HG03196 (cell line): ENCODE measurements around the gene DGAT2.
A peak's percentile ranks its signal among the peaks of the same experiment; 100 is the strongest.

Experiments
- ATAC-seq: cut with Tn5 transposase; IDR thresholded peaks from one replicate; pipeline ENCODE4 v1.9.1; 2021; ENCODE audit not compliant: unreplicated experiment

DGAT2 gene

DNA sequence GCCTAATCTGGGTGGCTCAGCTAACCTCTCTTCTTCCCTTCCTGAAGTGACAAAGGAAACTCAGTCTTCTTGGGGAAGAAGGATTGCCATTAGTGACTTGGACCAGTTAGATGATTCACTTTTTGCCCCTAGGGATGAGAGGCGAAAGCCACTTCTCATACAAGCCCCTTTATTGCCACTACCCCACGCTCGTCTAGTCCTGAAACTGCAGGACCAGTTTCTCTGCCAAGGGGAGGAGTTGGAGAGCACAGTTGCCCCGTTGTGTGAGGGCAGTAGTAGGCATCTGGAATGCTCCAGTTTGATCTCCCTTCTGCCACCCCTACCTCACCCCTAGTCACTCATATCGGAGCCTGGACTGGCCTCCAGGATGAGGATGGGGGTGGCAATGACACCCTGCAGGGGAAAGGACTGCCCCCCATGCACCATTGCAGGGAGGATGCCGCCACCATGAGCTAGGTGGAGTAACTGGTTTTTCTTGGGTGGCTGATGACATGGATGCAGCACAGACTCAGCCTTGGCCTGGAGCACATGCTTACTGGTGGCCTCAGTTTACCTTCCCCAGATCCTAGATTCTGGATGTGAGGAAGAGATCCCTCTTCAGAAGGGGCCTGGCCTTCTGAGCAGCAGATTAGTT lies 32.3 kb downstream of the DGAT2 start:
- ATAC-seq = no peak

GRCh38 chr11:75801362-75802020 lies 32.9 kb downstream of the DGAT2 start:
- ATAC-seq = no peak

DNA sequence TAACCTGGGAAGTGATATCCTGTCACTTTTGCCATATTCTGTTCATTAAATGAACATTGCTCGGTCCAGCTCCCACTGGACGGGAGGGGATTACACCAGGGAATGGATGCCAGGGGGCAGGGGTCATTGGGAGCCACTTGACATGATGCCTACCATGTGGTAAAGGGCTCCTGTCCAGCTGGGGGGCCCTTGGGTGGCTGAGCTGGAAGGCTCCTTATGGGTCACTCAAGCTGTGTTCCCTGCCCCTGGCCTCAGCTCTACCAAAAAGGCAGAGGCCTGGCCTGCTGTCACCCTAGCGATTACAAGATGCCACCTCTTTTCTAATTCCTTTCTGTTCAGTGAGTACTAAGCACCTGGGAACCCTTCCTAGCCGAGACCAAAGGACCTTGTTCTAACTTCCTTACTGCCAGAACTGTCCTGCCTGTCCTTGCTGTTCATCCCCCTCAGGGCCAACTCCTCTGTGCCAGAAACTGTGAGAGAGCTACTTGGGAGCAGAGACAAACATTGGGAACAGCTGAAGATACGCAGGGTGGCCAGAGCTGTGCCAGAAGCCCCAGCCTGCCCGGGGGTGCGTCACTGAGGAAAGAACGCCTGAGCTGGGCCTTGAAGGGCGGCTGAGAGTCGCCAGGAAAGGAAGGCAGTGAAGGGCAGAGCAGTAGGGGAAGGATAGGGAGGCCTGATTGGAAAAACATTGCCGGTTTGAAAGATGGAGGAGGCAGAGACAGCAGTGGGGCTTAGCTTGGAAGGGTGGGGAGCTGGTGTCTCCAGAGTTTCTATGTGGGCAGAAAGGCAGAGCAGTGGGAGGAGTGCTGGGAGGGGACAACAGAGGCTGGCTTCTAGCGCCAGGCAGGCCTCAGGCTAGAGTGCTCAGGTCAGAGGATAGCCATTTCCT lies 33.7 kb downstream of the DGAT2 start:
- no peak for ATAC-seq

GRCh38 chr11:75802913-75803820 lies 34.6 kb downstream of the DGAT2 start:
- no peak for ATAC-seq

DNA sequence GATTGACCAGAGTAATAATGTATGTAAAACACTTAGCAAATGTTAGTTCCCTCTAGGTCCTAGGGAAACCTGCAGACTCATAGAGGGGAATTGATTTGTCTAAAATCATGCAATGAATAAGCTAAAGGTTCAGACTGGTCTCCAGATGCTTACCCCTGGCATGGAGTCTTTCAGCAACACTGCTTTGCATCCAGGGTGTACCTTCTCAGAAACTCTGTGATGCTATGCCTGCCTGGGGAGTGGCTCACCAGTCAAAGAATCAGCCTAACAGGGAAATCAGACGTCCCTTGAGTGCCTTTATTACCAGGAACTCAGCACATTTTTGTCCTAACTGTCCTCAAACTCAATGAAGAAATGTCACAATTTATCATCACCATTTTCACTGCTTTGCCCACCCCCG lies 40.5 kb downstream of the DGAT2 start:
- ATAC-seq = no peak

DNA sequence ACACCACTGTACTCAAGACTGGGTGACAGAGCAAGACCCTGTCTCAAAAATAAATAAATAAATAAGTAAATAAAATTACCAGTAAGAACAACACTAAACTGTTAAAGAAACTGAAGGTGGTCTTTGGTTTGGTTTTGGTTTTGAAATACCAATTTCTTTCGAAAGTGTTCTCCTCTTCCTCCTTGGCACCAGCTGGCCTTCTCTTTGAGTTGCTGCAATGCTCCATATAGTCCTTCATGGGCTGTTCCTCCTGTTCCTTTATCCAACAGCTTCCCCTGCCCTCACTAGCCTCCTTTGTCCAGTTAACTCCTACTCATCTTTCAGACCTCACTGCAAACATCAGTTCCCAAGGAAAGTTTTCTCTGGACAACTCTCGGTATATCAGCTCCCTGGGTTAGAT lies 41.4 kb downstream of the DGAT2 start:
- no peak for ATAC-seq

DNA sequence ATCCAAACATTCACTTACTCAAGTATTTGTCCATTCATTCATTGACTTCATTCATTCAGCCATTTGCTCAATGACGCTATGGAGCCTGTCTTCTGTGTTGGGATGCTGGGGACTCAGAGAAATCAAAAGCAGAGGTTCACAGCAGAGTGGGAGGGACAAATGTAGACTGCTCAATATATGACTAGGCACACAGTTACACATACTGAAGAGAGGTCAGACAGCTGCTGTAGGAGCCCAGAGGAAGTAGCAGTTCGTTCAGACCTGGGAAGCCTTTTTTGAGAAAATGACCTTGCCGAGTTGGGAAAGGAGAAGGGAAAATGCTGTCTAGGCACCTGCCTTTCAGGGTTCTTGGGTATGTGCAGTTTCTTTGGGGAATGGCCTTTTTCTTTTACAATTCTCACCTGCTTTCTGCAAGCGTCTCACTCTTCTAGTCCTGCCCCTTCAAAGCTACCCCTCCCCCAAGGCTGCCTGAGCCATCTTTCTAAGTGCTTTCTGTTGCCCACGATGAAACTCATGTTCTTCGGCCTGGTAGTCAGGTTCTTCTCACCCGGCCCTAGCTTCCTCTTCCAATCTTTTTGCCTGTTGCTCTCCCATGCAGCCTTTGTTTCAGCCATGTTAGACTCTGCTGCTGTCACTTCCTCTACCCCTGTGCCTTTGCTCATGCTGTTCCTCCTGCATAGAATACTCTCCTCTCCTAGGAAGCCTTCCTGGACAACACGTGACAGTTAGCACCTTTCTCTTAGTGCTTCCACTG lies 42.2 kb downstream of the DGAT2 start:
- no peak for ATAC-seq

- ATAC-seq = no peak
Observed at GRCh38 chr11:75811485-75811884, 42.9 kb downstream of the DGAT2 start.

DNA sequence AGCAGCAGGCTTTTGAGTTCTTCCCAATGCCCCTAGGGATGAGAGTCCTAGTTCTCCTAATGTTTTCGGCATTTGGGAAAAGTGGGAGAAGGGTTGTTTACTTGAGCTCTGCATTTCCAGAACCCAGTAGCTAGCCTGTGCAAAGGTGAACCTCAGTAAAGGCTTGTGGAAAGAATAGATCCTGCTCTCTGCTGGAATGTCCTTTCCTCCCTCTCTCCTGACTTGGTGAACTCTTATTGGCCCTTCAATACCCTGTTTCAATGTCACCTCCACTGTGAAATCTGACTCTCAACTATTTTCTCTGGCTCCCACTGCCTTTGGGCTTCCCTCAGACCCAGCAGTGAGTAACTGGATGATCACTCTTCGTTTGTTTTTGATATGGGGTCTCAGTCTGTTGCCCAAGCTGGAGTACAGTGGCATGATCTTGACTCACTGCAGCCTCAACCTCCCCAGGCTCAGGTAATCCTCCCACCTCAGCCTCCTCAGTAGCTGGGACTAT lies 44.0 kb downstream of the DGAT2 start:
- ATAC-seq = no peak

DNA sequence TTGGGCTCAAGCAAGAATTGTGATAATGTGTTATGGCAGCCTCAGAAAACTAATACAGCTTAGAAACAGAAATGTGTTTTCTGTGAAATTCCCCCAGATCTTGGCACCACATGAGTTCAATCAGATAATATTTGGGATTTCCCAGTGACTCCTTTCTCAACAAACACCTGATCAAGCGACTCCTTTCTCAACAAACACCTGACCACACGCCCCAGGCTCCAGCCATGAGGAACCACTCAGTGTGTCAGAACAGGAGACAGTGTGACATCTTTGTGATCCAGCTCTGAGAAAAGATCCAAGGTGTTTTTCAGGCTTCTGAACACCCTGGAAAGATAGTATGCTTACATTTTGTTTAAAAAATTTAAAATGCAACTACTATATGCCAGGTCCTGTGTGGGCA lies 44.5 kb downstream of the DGAT2 start:
- no peak for ATAC-seq

GRCh38 chr11:75813622-75814039 lies 45.1 kb downstream of the DGAT2 start:
- no peak for ATAC-seq

GRCh38 chr11:75814363-75814676 lies 45.7 kb downstream of the DGAT2 start:
- peak; percentile 20 for ATAC-seq

GRCh38 chr11:75814677-75815344 lies 46.2 kb downstream of the DGAT2 start, which contains the start of gene UVRAG:
Gene UVRAG, plus strand, starts transcription at chr11:75815210. Its CDS starts 198 bp downstream, at chr11:75815408.
- peak; percentile 75 for ATAC-seq

DNA sequence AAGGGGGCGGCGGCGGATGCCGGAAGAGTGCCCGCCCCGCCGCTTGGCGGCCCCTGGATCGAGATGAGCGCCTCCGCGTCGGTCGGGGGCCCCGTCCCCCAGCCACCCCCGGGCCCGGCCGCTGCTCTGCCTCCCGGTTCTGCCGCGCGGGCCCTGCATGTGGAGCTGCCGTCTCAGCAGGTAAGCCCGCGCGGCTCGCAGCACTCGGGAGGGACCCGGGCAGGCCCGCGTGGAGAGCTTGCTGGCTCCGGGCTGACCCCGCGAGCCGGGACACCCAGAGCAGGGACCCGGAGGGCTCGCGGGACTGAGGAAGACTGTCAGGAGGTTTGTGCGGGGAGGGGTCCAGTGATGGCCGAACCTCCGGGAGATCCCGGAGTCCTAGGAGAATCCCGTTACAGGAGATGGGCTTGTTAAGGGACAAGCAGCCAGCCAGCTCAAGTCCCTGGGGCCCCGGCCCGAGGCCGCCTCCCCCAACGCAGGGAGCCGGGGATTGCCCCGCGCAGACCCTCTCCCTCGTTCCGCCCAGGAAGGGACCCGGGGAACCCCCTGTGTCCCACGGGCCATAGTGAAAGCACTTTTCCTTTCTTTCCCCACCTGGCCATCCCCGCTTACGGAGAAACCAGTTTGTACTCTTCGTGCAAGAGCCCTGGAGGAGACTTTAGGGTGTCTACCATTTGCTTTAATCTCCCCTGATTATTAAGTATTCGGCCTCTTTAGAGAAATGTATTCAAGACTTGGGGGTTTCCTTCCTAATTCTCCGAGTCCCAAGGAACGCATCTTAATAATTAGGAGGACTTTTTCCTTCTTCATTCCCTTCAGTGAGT lies 47.0 kb downstream of the DGAT2 start:
- peak; percentile 28 for ATAC-seq

- no peak for ATAC-seq
Observed at GRCh38 chr11:75816561-75817239, 48.1 kb downstream of the DGAT2 start.

- no peak for ATAC-seq
Observed at GRCh38 chr11:75820645-75821044, 52.1 kb downstream of the DGAT2 start.

- no peak for ATAC-seq
Observed at GRCh38 chr11:75821202-75821601, 52.6 kb downstream of the DGAT2 start.

DNA sequence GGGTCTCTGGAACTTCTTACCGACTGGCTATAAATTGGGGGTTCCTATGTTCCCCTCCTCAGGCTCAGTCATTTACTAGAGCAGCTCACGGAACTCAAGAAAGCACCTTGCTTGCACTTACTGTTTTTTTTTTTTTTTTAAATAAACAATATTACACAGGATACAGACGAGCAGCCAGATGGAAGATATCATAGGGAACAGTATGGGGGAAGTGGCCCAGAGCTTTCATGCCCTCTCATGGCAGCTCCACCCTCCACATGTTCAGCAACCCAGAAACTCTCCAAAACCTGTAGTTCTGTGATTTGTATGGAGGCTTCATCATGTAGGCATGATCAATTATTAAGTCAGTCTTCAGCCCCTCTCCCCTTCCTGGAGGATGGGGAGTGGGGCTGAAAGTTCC lies 54.0 kb downstream of the DGAT2 start:
- no peak for ATAC-seq
